HepG2 (cell line): Measurements from ENCODE around the gene ACSBG1. TPM values are rescaled to one million over a fixed set of nuclear protein-coding genes. Genes with fewer than 3 reads are reported as not detected.

ENCODE experiments used
- ATAC-seq: fragments of 200-7000 bp; cut with Tn5 transposase; 3 replicates; pipeline ENCODE4 v1.9.1; 2020; ENCODE audit warnings: mild to moderate bottlenecking, moderate library complexity
- BruUV-seq: library from RNA; stranded (reverse); fragments of 400-500 nt; replicated peaks from 2 replicates; lab custom pipeline; 2021; lab: Mats Ljungman, UMichigan
- CTCF ChIA-PET: fragments of 300-600 bp; formaldehyde crosslinking; extraction: SDS; loops from one replicate; lab custom pipeline; 2021; ENCODE audit warnings: low total read pairs, inconsistent platforms, low intra/inter-chr PET ratio; lab: Yijun Ruan, JAX
- POLR2A ChIA-PET: fragments of 350-600 bp; sonication (Branson Sonifier 250); formaldehyde crosslinking; loops from one replicate; lab custom pipeline; 2020; ENCODE audit warnings: antibody characterized with exemption, inconsistent platforms; lab: Yijun Ruan, JAX
- DNase-seq: peaks from one replicate; pipeline ENCODE4 v3.0.0-alpha.2; 2015; ENCODE audit warnings: low spot score
- FAIRE-seq: peaks from 3 replicates; lab custom pipeline; 2011; peaks lifted over from hg19 to GRCh38; lab: Jason Lieb, UNC
- H2AFZ ChIP-seq: one replicate; pipeline ENCODE4 v1.6.1; 2011; ENCODE audit warnings: low read length, inconsistent platforms
- H3K27ac ChIP-seq: fragments of 300-600 bp; 3 replicates; pipeline ENCODE4 v1.8.0; 2011; ENCODE audit warnings: mixed run types, mild to moderate bottlenecking, mixed read lengths, low read length, inconsistent platforms; ENCODE audit not compliant: insufficient read depth; ENCODE audit errors: extremely low read length
- H3K27me3 ChIP-seq, 2 experiments: fragments of 200-600 bp in 1 of 2; 2 replicates in 1 of 2; 3 replicates in 1 of 2; pipeline versions ENCODE4 v1.6.0 to v1.8.0; 2011; ENCODE audit warnings: low read length in 2 of 2, mild to moderate bottlenecking in 2 of 2, moderate library complexity in 2 of 2, inconsistent platforms in 1 of 2; ENCODE audit not compliant: insufficient read depth in 2 of 2, control insufficient read depth in 1 of 2
- H3K36me3 ChIP-seq, 2 experiments: fragments of 200-600 bp in 1 of 2; replicated peaks in 1 of 2; 2 replicates in 1 of 2; 3 replicates in 1 of 2; pipeline versions ENCODE4 v1.5.1 to v1.8.0; 2011; ENCODE audit warnings: low read length in 2 of 2, inconsistent platforms in 1 of 2; ENCODE audit not compliant: insufficient read depth in 2 of 2, control insufficient read depth in 1 of 2
- H3K4me1 ChIP-seq: 2 replicates; pipeline ENCODE4 v1.5.1; 2012; ENCODE audit warnings: low read length, inconsistent platforms; ENCODE audit not compliant: insufficient read depth
- H3K4me2 ChIP-seq: 2 replicates; pipeline ENCODE4 v1.6.0; 2011; ENCODE audit warnings: low read depth, low read length, inconsistent platforms
- H3K4me3 ChIP-seq, 3 experiments: fragments of 200-600 bp in 1 of 3; sonication (generic), shearing (Covaris generic) in 1 of 3; replicated peaks in 1 of 3; 2 replicates each; pipeline ENCODE4 v1.5.1; 2011 to 2016; ENCODE audit warnings: low read length in 3 of 3, inconsistent platforms in 2 of 3, low read depth in 2 of 3, mild to moderate bottlenecking in 2 of 3, control low read depth in 1 of 3, mixed read lengths in 1 of 3; ENCODE audit not compliant: insufficient read depth in 1 of 3
- H3K79me2 ChIP-seq: one replicate; pipeline ENCODE4 v1.6.1; 2011; ENCODE audit warnings: low read length, inconsistent platforms; ENCODE audit not compliant: insufficient read depth
- H3K9ac ChIP-seq: 2 replicates; pipeline ENCODE4 v1.6.0; 2011; ENCODE audit warnings: mild to moderate bottlenecking, low read depth, low read length, inconsistent platforms; ENCODE audit not compliant: insufficient read depth
- H3K9me3 ChIP-seq: 2 replicates; pipeline ENCODE4 v1.5.1; 2012; ENCODE audit warnings: mild to moderate bottlenecking, low read length
- H4K20me1 ChIP-seq: 2 replicates; pipeline ENCODE4 v1.6.0; 2011; ENCODE audit warnings: inconsistent platforms, mild to moderate bottlenecking, low read length, moderate library complexity; ENCODE audit not compliant: insufficient read depth
- ATF4 ChIP-seq, 2 experiments: fragments of 450-650 bp in 1 of 2; sonication (generic) in 1 of 2; formaldehyde crosslinking; IDR thresholded peaks; 2 replicates each; pipeline versions ENCODE4 v1.5.0 to v1.8.0; 2020 to 2022; ENCODE audit warnings: mild to moderate bottlenecking in 1 of 2, missing genetic modification reagents in 1 of 2
- ETV6 ChIP-seq: sonication (generic); formaldehyde crosslinking; conservative IDR thresholded peaks from 2 replicates; pipeline ENCODE4 v1.4.0; 2020; ENCODE audit warnings: missing genetic modification reagents
- GATAD2A ChIP-seq: IDR thresholded peaks from 2 replicates; pipeline ENCODE4 v1.6.1; 2016
- RNF219 ChIP-seq: sonication (generic); formaldehyde crosslinking; IDR thresholded peaks from 2 replicates; pipeline ENCODE4 v1.5.0; 2020; ENCODE audit warnings: mild to moderate bottlenecking, missing genetic modification reagents
- TBX2 ChIP-seq: sonication (generic); formaldehyde crosslinking; IDR thresholded peaks from 2 replicates; pipeline ENCODE4 v1.5.0; 2020; ENCODE audit warnings: missing genetic modification reagents, mild to moderate bottlenecking, borderline replicate concordance
- ZNF10 ChIP-seq: sonication (generic); formaldehyde crosslinking; IDR thresholded peaks from 2 replicates; pipeline ENCODE4 v1.4.0; 2020; ENCODE audit warnings: mild to moderate bottlenecking, low read depth, missing genetic modification reagents, borderline replicate concordance
- ZNF512B ChIP-seq: sonication (generic); formaldehyde crosslinking; IDR thresholded peaks from 2 replicates; pipeline ENCODE4 v1.5.1; 2020; ENCODE audit warnings: missing genetic modification reagents, mild to moderate bottlenecking, borderline replicate concordance
- ZNF891 ChIP-seq: sonication (generic); formaldehyde crosslinking; IDR thresholded peaks from 2 replicates; pipeline ENCODE4 v1.5.0; 2020; ENCODE audit warnings: mild to moderate bottlenecking, missing genetic modification reagents
- WGBS: methylation state at CpG from one replicate; pipeline ENCODE4 v1.1.6; 2017; ENCODE audit warnings: low lambda C conversion rate; 5-methylcytosine and 5-hydroxymethylcytosine counted together
- in situ Hi-C: cut with HindIII; loops from 2 replicates; pipeline ENCODE4 v1.10.0; 2017; ENCODE audit warnings: low pct_unique_long_range_greater_than_20kb; ENCODE audit not compliant: extremely low pct_ligation_motif_present
- intact Hi-C: fragments of 100-400 bp; cut with micrococcal nuclease; formaldehyde crosslinking; loops from one replicate; pipeline ENCODE4 v1.10.0; 2022; ENCODE audit not compliant: unreplicated experiment
- polyA plus RNA-seq, 8 experiments: library from polyadenylated mRNA; depleted of rRNA in 3 of 8; stranded (reverse) in 7 of 8; unstranded in 1 of 8; fragments of >200 nt; fragmentation: Illumina TruSeq in 4 of 8; extraction: Trizol in 4 of 8; gene quantifications; 2 replicates each; pipeline versions ENCODE4 v1.2.1 to v1.2.3, GENCODE V29; 2011 to 2016; ENCODE audit warnings: low read depth in 4 of 8, missing spikeins in 1 of 8, mixed read lengths in 1 of 8; ENCODE audit not compliant: insufficient read depth in 1 of 8
- total RNA-seq, 5 experiments: library from RNA; depleted of rRNA; stranded (reverse); fragments of >200 nt; fragmentation: Illumina TruSeq; extraction: Trizol; gene quantifications; 2 replicates each; pipeline ENCODE4 v1.2.3, GENCODE V29; 2016; ENCODE audit warnings: low read depth in 1 of 5

The ACSBG1 gene
- total and polyA plus RNA-seq, 2 of the 13 experiments (the other 11 are each of a cell fraction or from before 2014, with no cell fraction given) = 0.35 to 0.81 TPM

- Histone ChIP-seq H3K27me3 (no peaks in the 10 kb centered on the region), H3K36me3 (no peaks in the 10 kb centered on the region), H3K4me3 (no peak overlapping the region), H3K4me1 (0 out of 2 replicates have a peak, but pooled peaks cover 6% of the 10 kb centered on the region), H4K20me1 (no peaks in the 10 kb centered on the region), H3K9me3 (no peaks in the 10 kb centered on the region), H3K79me2 (no peaks in the 10 kb centered on the region), H3K9ac (no peak overlapping the region), H3K4me2 (no peak overlapping the region), H3K27ac (no peak overlapping the region), H2AFZ (no peak overlapping the region)
- intact Hi-C loops (no loop called here), in situ Hi-C loops (loop anchor here (5.0 kb wide), 1 partner anchor 62 kb away; no protein-coding TSS in a partner anchor)
- 14% methylated on average over 4 of the region's 5 CpGs for WGBS
- ChIA-PET CTCF (no interaction called here), POLR2A (no interaction called here)
- DNase-seq (no peak), FAIRE-seq (no peak), ATAC-seq (no peak)
- TF ChIP-seq GATAD2A (CRISPR knock-in tag) (no peak), ZNF891 (CRISPR knock-in tag) (no peak), ZNF512B (no peak), TBX2 (CRISPR knock-in tag) (no peak), ETV6 (CRISPR knock-in tag) (no peak), ZNF10 (CRISPR knock-in tag) (no peak), RNF219 (CRISPR knock-in tag) (no peak), ATF4 (CRISPR knock-in tag; IDR thresholded peaks at IDR 0.05) (no peak)
- no TSS peak for BruUV-seq
Observed at GRCh38 chr15:78179906-78180305, 54.5 kb downstream of the ACSBG1 start.
